Stimulated activated CD4-positive, alpha-beta T cell treated with anti-CD3 and anti-CD28 coated beads, Interleukin-12 subunit alpha, Interleukin-12 subunit beta, amount 100 ng/mL, for 4 hours (primary cell): ENCODE measurements around the gene CSF2RB.

Experiments used
- DNase-seq: peaks from one replicate; pipeline ENCODE4 v3.0.0-alpha.2; 2020

CSF2RB gene

GRCh38 chr22:36938886-36939285, 25.5 kb downstream of the CSF2RB start:
- DNase-seq: no peak

GRCh38 chr22:36940676-36941075, 27.2 kb downstream of the CSF2RB start:
- DNase-seq: no peak

- DNase-seq: no peak
These were observed 29.1 kb downstream of the CSF2RB start for GRCh38 chr22:36942556-36942955.

GRCh38 chr22:36946421-36947158, 33.2 kb downstream of the CSF2RB start:
- DNase-seq: no peak

- no peak for DNase-seq
These were observed 35.1 kb downstream of the CSF2RB start for GRCh38 chr22:36948273-36949225.

- DNase-seq: no peak
These were observed 37.6 kb downstream of the CSF2RB start for GRCh38 chr22:36950797-36951590.

- DNase-seq: no peak
These were observed 38.3 kb downstream of the CSF2RB start for GRCh38 chr22:36951746-36952145.

GRCh38 chr22:36953239-36954080, 40.0 kb downstream of the CSF2RB start:
- no peak for DNase-seq

- DNase-seq: no peak
These were observed 41.0 kb downstream of the CSF2RB start for GRCh38 chr22:36954251-36955014.

- no peak for DNase-seq
These were observed 42.3 kb downstream of the CSF2RB start for GRCh38 chr22:36955691-36956090.

GRCh38 chr22:36958366-36958765, 44.9 kb downstream of the CSF2RB start:
- DNase-seq: no peak

- no peak for DNase-seq
These were observed 48.2 kb downstream of the CSF2RB start for GRCh38 chr22:36961626-36962025.

- no peak for DNase-seq
These were observed 49.9 kb downstream of the CSF2RB start for GRCh38 chr22:36963302-36963701.

GRCh38 chr22:36964106-36964505, 50.7 kb downstream of the CSF2RB start:
- DNase-seq: no peak

- no peak for DNase-seq
These were observed 52.3 kb downstream of the CSF2RB start for GRCh38 chr22:36965696-36966095.

GRCh38 chr22:36966851-36967540, 53.6 kb downstream of the CSF2RB start:
- no peak for DNase-seq

- no peak for DNase-seq
These were observed 55.0 kb downstream of the CSF2RB start for GRCh38 chr22:36968249-36968964.

- DNase-seq: no peak
These were observed 58.1 kb downstream of the CSF2RB start for GRCh38 chr22:36971341-36972125.

- no peak for DNase-seq
These were observed 63.2 kb downstream of the CSF2RB start for GRCh38 chr22:36976606-36977005.
